ENCODE measurements around the gene SUPV3L1. TPM values are rescaled to one million over a fixed set of nuclear protein-coding genes. Genes with fewer than 3 reads are reported as not detected.

Gene SUPV3L1
- total RNA-seq, 1 donor from 2014 or later = 45.0 TPM

GRCh38 chr10:69240455-69240854 lies 60.4 kb downstream of the SUPV3L1 start:
- DNase-seq = no peak
- Mint-ChIP-seq H3K27me3 (ENCODE audit: unreplicated experiment) (peaks cover 9% of the 10 kb centered on the region), H3K36me3 (ENCODE audit: unreplicated experiment) (no peaks in the 10 kb centered on the region), H3K27ac (ENCODE audit: unreplicated experiment) (no peak overlapping the region), H3K4me1 (ENCODE audit: low read depth, unreplicated experiment) (peaks cover 28% of the 10 kb centered on the region), H3K9me3 (ENCODE audit: unreplicated experiment) (peaks cover 4% of the 10 kb centered on the region), H3K4me3 (ENCODE audit: unreplicated experiment) (no peak overlapping the region)
- TF ChIP-seq, protein P1, sequence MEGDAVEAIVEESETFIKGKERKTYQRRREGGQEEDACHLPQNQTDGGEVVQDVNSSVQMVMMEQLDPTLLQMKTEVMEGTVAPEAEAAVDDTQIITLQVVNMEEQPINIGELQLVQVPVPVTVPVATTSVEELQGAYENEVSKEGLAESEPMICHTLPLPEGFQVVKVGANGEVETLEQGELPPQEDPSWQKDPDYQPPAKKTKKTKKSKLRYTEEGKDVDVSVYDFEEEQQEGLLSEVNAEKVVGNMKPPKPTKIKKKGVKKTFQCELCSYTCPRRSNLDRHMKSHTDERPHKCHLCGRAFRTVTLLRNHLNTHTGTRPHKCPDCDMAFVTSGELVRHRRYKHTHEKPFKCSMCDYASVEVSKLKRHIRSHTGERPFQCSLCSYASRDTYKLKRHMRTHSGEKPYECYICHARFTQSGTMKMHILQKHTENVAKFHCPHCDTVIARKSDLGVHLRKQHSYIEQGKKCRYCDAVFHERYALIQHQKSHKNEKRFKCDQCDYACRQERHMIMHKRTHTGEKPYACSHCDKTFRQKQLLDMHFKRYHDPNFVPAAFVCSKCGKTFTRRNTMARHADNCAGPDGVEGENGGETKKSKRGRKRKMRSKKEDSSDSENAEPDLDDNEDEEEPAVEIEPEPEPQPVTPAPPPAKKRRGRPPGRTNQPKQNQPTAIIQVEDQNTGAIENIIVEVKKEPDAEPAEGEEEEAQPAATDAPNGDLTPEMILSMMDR (IDR thresholded peaks at IDR 0.05; ENCODE audit: partially characterized antibody, unreplicated experiment) = no peak

GRCh38 chr10:69241575-69241974 lies 61.5 kb downstream of the SUPV3L1 start:
- TF ChIP-seq, protein P1 (IDR thresholded peaks at IDR 0.05; ENCODE audit: partially characterized antibody, unreplicated experiment) = no peak
- no peak for DNase-seq

GRCh38 chr10:69242040-69242851 lies 62.2 kb downstream of the SUPV3L1 start:
- no peak overlapping the region for H3K4me3 Mint-ChIP-seq (ENCODE audit: unreplicated experiment)
- peak overlapping the region; percentile 78 for H3K27ac Mint-ChIP-seq (ENCODE audit: unreplicated experiment)
- peaks cover 4% of the 10 kb centered on the region for H3K9me3 Mint-ChIP-seq (ENCODE audit: unreplicated experiment)
- peaks cover 9% of the 10 kb centered on the region for H3K27me3 Mint-ChIP-seq (ENCODE audit: unreplicated experiment)
- H3K36me3 Mint-ChIP-seq (ENCODE audit: unreplicated experiment) = no peaks in the 10 kb centered on the region
- TF ChIP-seq, protein P1 (IDR thresholded peaks at IDR 0.05; ENCODE audit: partially characterized antibody, unreplicated experiment) = no peak
- no peak for DNase-seq
- peaks cover 21% of the 10 kb centered on the region for H3K4me1 Mint-ChIP-seq (ENCODE audit: low read depth, unreplicated experiment)

More at GRCh38 chr10:69241575-69241974, 61.5 kb downstream of the SUPV3L1 start:
- no peak overlapping the region for H3K27ac Mint-ChIP-seq (ENCODE audit: unreplicated experiment)
- H3K36me3 Mint-ChIP-seq (ENCODE audit: unreplicated experiment) = no peaks in the 10 kb centered on the region
- peaks cover 4% of the 10 kb centered on the region for H3K9me3 Mint-ChIP-seq (ENCODE audit: unreplicated experiment)
- no peak overlapping the region for H3K4me3 Mint-ChIP-seq (ENCODE audit: unreplicated experiment)
- H3K27me3 Mint-ChIP-seq (ENCODE audit: unreplicated experiment) = peaks cover 9% of the 10 kb centered on the region
- peaks cover 26% of the 10 kb centered on the region for H3K4me1 Mint-ChIP-seq (ENCODE audit: low read depth, unreplicated experiment)

GRCh38 chr10:69242852-69243212 lies 62.8 kb downstream of the SUPV3L1 start:
- H3K27me3 Mint-ChIP-seq (ENCODE audit: unreplicated experiment) = peaks cover 9% of the 10 kb centered on the region
- TF ChIP-seq, protein P1 (IDR thresholded peaks at IDR 0.05; ENCODE audit: partially characterized antibody, unreplicated experiment) = no peak
- no peak overlapping the region for H3K4me3 Mint-ChIP-seq (ENCODE audit: unreplicated experiment)
- no peaks in the 10 kb centered on the region for H3K36me3 Mint-ChIP-seq (ENCODE audit: unreplicated experiment)
- H3K9me3 Mint-ChIP-seq (ENCODE audit: unreplicated experiment) = peaks cover 4% of the 10 kb centered on the region
- no peak for DNase-seq
- H3K27ac Mint-ChIP-seq (ENCODE audit: unreplicated experiment) = peak overlapping the region; percentile 78
- peaks cover 17% of the 10 kb centered on the region for H3K4me1 Mint-ChIP-seq (ENCODE audit: low read depth, unreplicated experiment)

DNA sequence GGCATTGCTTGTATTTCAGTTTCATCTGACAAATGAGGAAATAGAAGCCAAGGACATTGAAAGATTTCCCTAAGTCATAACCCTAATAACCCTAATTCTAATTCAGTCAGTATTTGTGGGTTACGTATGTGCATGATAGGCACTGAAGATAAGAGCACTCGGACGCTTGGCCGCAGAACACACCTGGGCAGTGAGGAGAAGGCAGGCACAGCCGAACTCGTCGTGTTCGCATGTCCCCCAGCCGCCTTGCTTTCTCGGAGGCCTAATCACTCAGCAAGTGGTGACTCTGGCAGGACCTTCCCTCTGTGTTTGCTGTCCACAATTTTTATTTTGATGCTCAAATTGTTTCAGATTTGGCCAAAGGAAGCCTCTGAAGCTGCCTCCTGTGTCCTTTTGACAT lies 63.8 kb downstream of the SUPV3L1 start:
- TF ChIP-seq, protein P1 (IDR thresholded peaks at IDR 0.05; ENCODE audit: partially characterized antibody, unreplicated experiment) = no peak
- H3K27me3 Mint-ChIP-seq (ENCODE audit: unreplicated experiment) = peaks cover 9% of the 10 kb centered on the region

More for the DNA sequence above, 63.8 kb downstream of the SUPV3L1 start:
- Mint-ChIP-seq H3K4me1 (ENCODE audit: low read depth, unreplicated experiment) (peaks cover 16% of the 10 kb centered on the region), H3K36me3 (ENCODE audit: unreplicated experiment) (no peaks in the 10 kb centered on the region), H3K9me3 (ENCODE audit: unreplicated experiment) (peaks cover 4% of the 10 kb centered on the region), H3K27ac (ENCODE audit: unreplicated experiment) (no peak overlapping the region), H3K4me3 (ENCODE audit: unreplicated experiment) (no peak overlapping the region)
- no peak for DNase-seq
